ENCODE results near the gene ATP4B. TPM values are rescaled to one million over a fixed set of nuclear protein-coding genes. Genes with fewer than 3 reads are reported as not detected.

The ATP4B gene
- total RNA-seq, 1 experiment from 2014 or later, result not detected

DNA sequence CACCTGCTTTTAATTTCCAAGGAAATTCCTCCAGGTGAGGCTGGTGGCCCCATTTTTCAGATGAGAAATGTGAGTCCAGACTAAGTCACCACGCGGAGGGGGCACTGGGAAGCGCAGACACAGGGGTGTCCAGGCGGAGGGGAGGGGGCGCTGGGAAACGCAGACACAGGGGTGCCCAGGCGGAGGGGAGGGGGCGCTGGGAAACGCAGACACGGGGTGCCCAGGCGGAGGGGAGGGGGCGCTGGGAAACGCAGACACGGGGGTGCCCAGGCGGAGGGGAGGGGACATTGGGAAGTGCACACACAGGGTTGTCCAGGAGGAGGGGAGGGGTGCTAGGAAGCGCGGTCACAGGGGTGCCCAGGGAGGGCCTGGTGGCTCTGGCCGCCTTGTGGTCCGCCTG, 12.5 kb upstream of the ATP4B start:
- POLR2A ChIA-PET (ENCODE audit: low non-redundant PET), result no interaction called here
- Histone ChIP-seq H3K4me1 (ENCODE audit: insufficient read depth, low read length, poor library complexity, severe bottlenecking) (no peaks in the 10 kb centered on the region), H3K27ac (ENCODE audit: low read depth, low read length, poor library complexity, severe bottlenecking) (no peak overlapping the region), H3K27me3 (replicated peaks; ENCODE audit: insufficient read depth, low read depth, low read length, poor library complexity) (no peaks in the 10 kb centered on the region), H3K36me3 (ENCODE audit: insufficient read depth, low read length, poor library complexity, severe bottlenecking) (no peaks in the 10 kb centered on the region), H3K9me3 (ENCODE audit: low read depth, low read length, poor library complexity, severe bottlenecking) (no peaks in the 10 kb centered on the region), H3K4me3 (ENCODE audit: low read depth, low read length, poor library complexity, severe bottlenecking) (no peak overlapping the region)
- TF ChIP-seq EZH2 (IDR thresholded peaks at IDR 0.05; ENCODE audit: borderline replicate concordance, low read depth, low read length, poor library complexity, severe bottlenecking), result no peak
- no peak for TF ChIP-seq CTCF (conservative IDR thresholded peaks at IDR 0.05; ENCODE audit: low read depth, low read length)
- DNase-seq (ENCODE audit: low spot score), result no peak
- no TSS peak for BruUV-seq (replicated peaks)
- intact Hi-C loops (cut with micrococcal nuclease; ENCODE audit: unreplicated experiment), result no loop called here
- CTCF ChIA-PET, result no interaction called here

DNA sequence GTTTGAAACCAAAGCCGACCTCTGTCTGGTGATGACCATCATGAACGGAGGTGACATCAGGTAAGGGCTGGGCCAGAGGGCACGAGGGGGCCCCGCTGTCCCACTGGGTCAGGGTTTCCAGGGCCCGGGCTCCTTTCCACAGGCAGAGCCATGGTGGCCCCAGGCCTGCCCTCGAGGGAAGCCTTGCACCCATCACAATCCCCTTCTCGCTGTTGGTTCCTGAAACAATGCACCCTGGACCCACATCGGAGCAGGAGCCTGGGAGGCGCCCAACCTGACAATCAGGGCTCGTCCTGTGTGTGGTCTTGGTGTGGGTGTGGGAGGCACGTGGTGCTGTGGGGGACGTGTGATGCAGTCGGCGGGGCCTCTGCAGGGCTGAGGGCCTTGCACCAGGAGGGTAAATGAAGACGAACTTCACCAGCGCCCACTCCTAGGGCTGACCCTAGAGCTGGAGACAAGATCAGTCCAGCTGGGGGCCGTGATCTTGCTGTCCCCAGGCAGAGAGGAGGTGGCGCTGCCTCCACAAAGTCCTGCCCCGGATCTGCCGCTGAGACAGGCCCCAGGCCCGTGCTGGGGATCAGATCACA, 11.8 kb upstream of the ATP4B start:
- H3K36me3 ChIP-seq (ENCODE audit: insufficient read depth, low read length, poor library complexity, severe bottlenecking), result no peaks in the 10 kb centered on the region
- no peak for DNase-seq (ENCODE audit: low spot score)
- TF ChIP-seq CTCF (conservative IDR thresholded peaks at IDR 0.05; ENCODE audit: low read depth, low read length) (no peak), EZH2 (IDR thresholded peaks at IDR 0.05; ENCODE audit: borderline replicate concordance, low read depth, low read length, poor library complexity, severe bottlenecking) (no peak)
- no peaks in the 10 kb centered on the region for H3K4me1 ChIP-seq (ENCODE audit: insufficient read depth, low read length, poor library complexity, severe bottlenecking)
- POLR2A ChIA-PET (ENCODE audit: low non-redundant PET), result no interaction called here
- CTCF ChIA-PET, result no interaction called here
- no peak overlapping the region for H3K4me3 ChIP-seq (ENCODE audit: low read depth, low read length, poor library complexity, severe bottlenecking)
- BruUV-seq (replicated peaks), result no TSS peak
- H3K27ac ChIP-seq (ENCODE audit: low read depth, low read length, poor library complexity, severe bottlenecking), result no peak overlapping the region
- H3K27me3 ChIP-seq (replicated peaks; ENCODE audit: insufficient read depth, low read depth, low read length, poor library complexity), result no peaks in the 10 kb centered on the region
- no peaks in the 10 kb centered on the region for H3K9me3 ChIP-seq (ENCODE audit: low read depth, low read length, poor library complexity, severe bottlenecking)
- intact Hi-C loops (cut with micrococcal nuclease; ENCODE audit: unreplicated experiment), result no loop called here

GRCh38 chr13:113669231-113669754, 11.3 kb upstream of the ATP4B start:
- intact Hi-C loops (cut with micrococcal nuclease; ENCODE audit: unreplicated experiment), result no loop called here
- no peaks in the 10 kb centered on the region for H3K36me3 ChIP-seq (ENCODE audit: insufficient read depth, low read length, poor library complexity, severe bottlenecking)
- BruUV-seq (replicated peaks), result no TSS peak
- no peak for TF ChIP-seq EZH2 (IDR thresholded peaks at IDR 0.05; ENCODE audit: borderline replicate concordance, low read depth, low read length, poor library complexity, severe bottlenecking)
- no peak for TF ChIP-seq CTCF (conservative IDR thresholded peaks at IDR 0.05; ENCODE audit: low read depth, low read length)
- CTCF ChIA-PET, result no interaction called here
- no peak overlapping the region for H3K4me3 ChIP-seq (ENCODE audit: low read depth, low read length, poor library complexity, severe bottlenecking)
- POLR2A ChIA-PET (ENCODE audit: low non-redundant PET), result no interaction called here
- H3K27me3 ChIP-seq (replicated peaks; ENCODE audit: insufficient read depth, low read depth, low read length, poor library complexity), result no peaks in the 10 kb centered on the region
- H3K27ac ChIP-seq (ENCODE audit: low read depth, low read length, poor library complexity, severe bottlenecking), result no peak overlapping the region
- no peaks in the 10 kb centered on the region for H3K4me1 ChIP-seq (ENCODE audit: insufficient read depth, low read length, poor library complexity, severe bottlenecking)
- DNase-seq (ENCODE audit: low spot score), result no peak
- H3K9me3 ChIP-seq (ENCODE audit: low read depth, low read length, poor library complexity, severe bottlenecking), result no peaks in the 10 kb centered on the region

Data from A673 (cell line).